HepG2 (cell line): ENCODE results near the gene PLCG2. TPM values are rescaled to one million over a fixed set of nuclear protein-coding genes. Genes with fewer than 3 reads are reported as not detected.

Experiments used
- ARHGAP35 ChIP-seq: sonication (generic); formaldehyde crosslinking; IDR thresholded peaks from 2 replicates; pipeline ENCODE4 v1.9.0; 2022; ENCODE audit warnings: mild to moderate bottlenecking, inconsistent platforms, moderate library complexity, missing genetic modification reagents, borderline replicate concordance
- ETV5 ChIP-seq: IDR thresholded peaks from 2 replicates; pipeline ENCODE4 v1.6.1; 2018; ENCODE audit warnings: missing biosample characterization, missing genetic modification reagents, inconsistent platforms, borderline replicate concordance
- FOXA3 ChIP-seq: IDR thresholded peaks from 2 replicates; pipeline ENCODE4 v1.6.1; 2016; ENCODE audit warnings: missing genetic modification reagents, missing compliant biosample characterization
- HDAC1 ChIP-seq: sonication (generic); formaldehyde crosslinking; IDR thresholded peaks from 2 replicates; pipeline ENCODE4 v1.5.1; 2020; ENCODE audit warnings: mild to moderate bottlenecking, missing genetic modification reagents
- NR2F1 ChIP-seq, 2 experiments: fragments of 450-650 bp in 1 of 2; formaldehyde crosslinking in 1 of 2; IDR thresholded peaks; 2 replicates each; pipeline versions ENCODE4 v1.5.0 to v1.6.1; 2016 to 2020; ENCODE audit warnings: mild to moderate bottlenecking in 1 of 2, missing compliant biosample characterization in 1 of 2, missing genetic modification reagents in 1 of 2, moderate library complexity in 1 of 2
- POLR2AphosphoS5 ChIP-seq: IDR thresholded peaks from 2 replicates; pipeline ENCODE4 v1.6.1; 2012; ENCODE audit warnings: low read depth, low read length
- SIN3B ChIP-seq: fragments of 150-350 bp; IDR thresholded peaks from 2 replicates; pipeline ENCODE4 v1.6.1; 2014; ENCODE audit warnings: low read length
- U2AF1 ChIP-seq: fragments of 200-400 bp; formaldehyde crosslinking; optimal IDR thresholded peaks from 2 replicates; pipeline ENCODE3; 2017; ENCODE audit warnings: mild to moderate bottlenecking, low read depth, low read length
- ZNF383 ChIP-seq: sonication (generic); formaldehyde crosslinking; IDR thresholded peaks from 2 replicates; pipeline ENCODE4 v1.4.0; 2020; ENCODE audit warnings: missing genetic modification reagents, mild to moderate bottlenecking, borderline replicate concordance
- ZNF496 ChIP-seq: sonication (generic); formaldehyde crosslinking; IDR thresholded peaks from 2 replicates; pipeline ENCODE4 v1.8.1; 2023; ENCODE audit warnings: mild to moderate bottlenecking, moderate library complexity, missing genetic modification reagents; ENCODE audit not compliant: insufficient replicate concordance
- ZNF792 ChIP-seq: IDR thresholded peaks from 2 replicates; pipeline ENCODE4 v1.6.1; 2016
- polyA plus RNA-seq, 8 experiments: library from polyadenylated mRNA; depleted of rRNA in 3 of 8; stranded (reverse) in 7 of 8; unstranded in 1 of 8; fragments of >200 nt; fragmentation: Illumina TruSeq in 4 of 8; extraction: Trizol in 4 of 8; gene quantifications; 2 replicates each; pipeline versions ENCODE4 v1.2.1 to v1.2.3, GENCODE V29; 2011 to 2016; ENCODE audit warnings: low read depth in 4 of 8, missing spikeins in 1 of 8, mixed read lengths in 1 of 8; ENCODE audit not compliant: insufficient read depth in 1 of 8
- total RNA-seq, 5 experiments: library from RNA; depleted of rRNA; stranded (reverse); fragments of >200 nt; fragmentation: Illumina TruSeq; extraction: Trizol; gene quantifications; 2 replicates each; pipeline ENCODE4 v1.2.3, GENCODE V29; 2016; ENCODE audit warnings: low read depth in 1 of 5
- TF ChIP-seq, protein P1 (sequence below): sonication (generic); formaldehyde crosslinking; IDR thresholded peaks from 2 replicates; pipeline ENCODE4 v1.4.0; 2020; ENCODE audit warnings: missing genetic modification reagents, borderline replicate concordance
- TF ChIP-seq, protein P2 (sequence below): IDR thresholded peaks from 2 replicates; pipeline ENCODE4 v1.6.1; 2012; ENCODE audit warnings: low read length, improper control_type of control experiment
- TF ChIP-seq, protein P3 (sequence below): sonication (generic); formaldehyde crosslinking; IDR thresholded peaks from 2 replicates; pipeline ENCODE4 v1.5.1; 2020; ENCODE audit warnings: mild to moderate bottlenecking, missing genetic modification reagents, moderate library complexity
- TF ChIP-seq, protein P4 (sequence below): sonication (generic); formaldehyde crosslinking; IDR thresholded peaks from 2 replicates; pipeline ENCODE4 v1.4.0; 2020; ENCODE audit warnings: missing genetic modification reagents

Gene PLCG2
- total and polyA plus RNA-seq, 2 of the 13 experiments (the other 11 are each of a cell fraction or from before 2014, with no cell fraction given): 0.13 to 0.18 TPM

DNA sequence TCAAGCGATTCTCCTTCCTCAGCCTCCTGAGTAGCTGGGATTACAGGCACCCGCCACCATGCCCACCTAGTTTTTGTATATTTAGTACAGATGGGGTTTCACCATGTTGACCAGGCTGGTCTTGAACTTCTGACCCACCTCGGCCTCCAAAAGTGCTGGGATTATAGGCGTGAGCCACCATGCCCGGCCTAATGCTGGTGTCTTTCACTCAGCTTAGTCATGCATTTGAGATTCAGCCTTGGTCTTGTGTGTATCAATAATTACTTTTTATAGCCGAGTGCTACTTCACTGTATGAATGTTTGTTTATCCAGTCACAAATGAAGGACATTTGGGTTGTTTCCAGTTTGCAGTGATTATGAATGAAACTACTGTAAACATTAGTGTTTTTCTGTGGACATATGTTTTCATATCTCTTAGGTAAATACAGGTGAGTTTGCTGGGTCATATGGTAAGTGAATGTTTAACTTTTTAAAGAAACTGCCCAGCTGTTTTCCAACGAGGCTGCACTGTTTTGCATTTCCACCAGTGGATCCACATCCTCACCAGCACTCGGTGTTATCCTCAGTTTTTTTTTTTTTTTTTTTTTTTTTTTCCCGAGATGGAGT lies 11.0 kb upstream of the PLCG2 start (continued):
- TF ChIP-seq, protein P1, sequence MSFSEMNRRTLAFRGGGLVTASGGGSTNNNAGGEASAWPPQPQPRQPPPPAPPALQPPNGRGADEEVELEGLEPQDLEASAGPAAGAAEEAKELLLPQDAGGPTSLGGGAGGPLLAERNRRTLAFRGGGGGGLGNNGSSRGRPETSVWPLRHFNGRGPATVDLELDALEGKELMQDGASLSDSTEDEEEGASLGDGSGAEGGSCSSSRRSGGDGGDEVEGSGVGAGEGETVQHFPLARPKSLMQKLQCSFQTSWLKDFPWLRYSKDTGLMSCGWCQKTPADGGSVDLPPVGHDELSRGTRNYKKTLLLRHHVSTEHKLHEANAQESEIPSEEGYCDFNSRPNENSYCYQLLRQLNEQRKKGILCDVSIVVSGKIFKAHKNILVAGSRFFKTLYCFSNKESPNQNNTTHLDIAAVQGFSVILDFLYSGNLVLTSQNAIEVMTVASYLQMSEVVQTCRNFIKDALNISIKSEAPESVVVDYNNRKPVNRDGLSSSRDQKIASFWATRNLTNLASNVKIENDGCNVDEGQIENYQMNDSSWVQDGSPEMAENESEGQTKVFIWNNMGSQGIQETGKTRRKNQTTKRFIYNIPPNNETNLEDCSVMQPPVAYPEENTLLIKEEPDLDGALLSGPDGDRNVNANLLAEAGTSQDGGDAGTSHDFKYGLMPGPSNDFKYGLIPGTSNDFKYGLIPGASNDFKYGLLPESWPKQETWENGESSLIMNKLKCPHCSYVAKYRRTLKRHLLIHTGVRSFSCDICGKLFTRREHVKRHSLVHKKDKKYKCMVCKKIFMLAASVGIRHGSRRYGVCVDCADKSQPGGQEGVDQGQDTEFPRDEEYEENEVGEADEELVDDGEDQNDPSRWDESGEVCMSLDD (CRISPR knock-in tag): no peak
- TF ChIP-seq ARHGAP35 (no peak), ZNF383 (CRISPR knock-in tag) (no peak), U2AF1 (no peak), HDAC1 (CRISPR knock-in tag) (peak; percentile 93), SIN3B (no peak), NR2F1 (CRISPR knock-in tag; IDR thresholded peaks at IDR 0.05) (peak in 1 of 2 experiments; percentile 87; a peak in 2 of 4 replicates), ETV5 (no peak), POLR2AphosphoS5 (no peak), ZNF792 (peak; percentile 63; the same call in 1 of the 2 replicates), FOXA3 (CRISPR knock-in tag) (peak; percentile 99), ZNF496 (no peak)
- TF ChIP-seq, protein P2, sequence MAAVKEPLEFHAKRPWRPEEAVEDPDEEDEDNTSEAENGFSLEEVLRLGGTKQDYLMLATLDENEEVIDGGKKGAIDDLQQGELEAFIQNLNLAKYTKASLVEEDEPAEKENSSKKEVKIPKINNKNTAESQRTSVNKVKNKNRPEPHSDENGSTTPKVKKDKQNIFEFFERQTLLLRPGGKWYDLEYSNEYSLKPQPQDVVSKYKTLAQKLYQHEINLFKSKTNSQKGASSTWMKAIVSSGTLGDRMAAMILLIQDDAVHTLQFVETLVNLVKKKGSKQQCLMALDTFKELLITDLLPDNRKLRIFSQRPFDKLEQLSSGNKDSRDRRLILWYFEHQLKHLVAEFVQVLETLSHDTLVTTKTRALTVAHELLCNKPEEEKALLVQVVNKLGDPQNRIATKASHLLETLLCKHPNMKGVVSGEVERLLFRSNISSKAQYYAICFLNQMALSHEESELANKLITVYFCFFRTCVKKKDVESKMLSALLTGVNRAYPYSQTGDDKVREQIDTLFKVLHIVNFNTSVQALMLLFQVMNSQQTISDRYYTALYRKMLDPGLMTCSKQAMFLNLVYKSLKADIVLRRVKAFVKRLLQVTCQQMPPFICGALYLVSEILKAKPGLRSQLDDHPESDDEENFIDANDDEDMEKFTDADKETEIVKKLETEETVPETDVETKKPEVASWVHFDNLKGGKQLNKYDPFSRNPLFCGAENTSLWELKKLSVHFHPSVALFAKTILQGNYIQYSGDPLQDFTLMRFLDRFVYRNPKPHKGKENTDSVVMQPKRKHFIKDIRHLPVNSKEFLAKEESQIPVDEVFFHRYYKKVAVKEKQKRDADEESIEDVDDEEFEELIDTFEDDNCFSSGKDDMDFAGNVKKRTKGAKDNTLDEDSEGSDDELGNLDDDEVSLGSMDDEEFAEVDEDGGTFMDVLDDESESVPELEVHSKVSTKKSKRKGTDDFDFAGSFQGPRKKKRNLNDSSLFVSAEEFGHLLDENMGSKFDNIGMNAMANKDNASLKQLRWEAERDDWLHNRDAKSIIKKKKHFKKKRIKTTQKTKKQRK: no peak
- TF ChIP-seq, protein P3, sequence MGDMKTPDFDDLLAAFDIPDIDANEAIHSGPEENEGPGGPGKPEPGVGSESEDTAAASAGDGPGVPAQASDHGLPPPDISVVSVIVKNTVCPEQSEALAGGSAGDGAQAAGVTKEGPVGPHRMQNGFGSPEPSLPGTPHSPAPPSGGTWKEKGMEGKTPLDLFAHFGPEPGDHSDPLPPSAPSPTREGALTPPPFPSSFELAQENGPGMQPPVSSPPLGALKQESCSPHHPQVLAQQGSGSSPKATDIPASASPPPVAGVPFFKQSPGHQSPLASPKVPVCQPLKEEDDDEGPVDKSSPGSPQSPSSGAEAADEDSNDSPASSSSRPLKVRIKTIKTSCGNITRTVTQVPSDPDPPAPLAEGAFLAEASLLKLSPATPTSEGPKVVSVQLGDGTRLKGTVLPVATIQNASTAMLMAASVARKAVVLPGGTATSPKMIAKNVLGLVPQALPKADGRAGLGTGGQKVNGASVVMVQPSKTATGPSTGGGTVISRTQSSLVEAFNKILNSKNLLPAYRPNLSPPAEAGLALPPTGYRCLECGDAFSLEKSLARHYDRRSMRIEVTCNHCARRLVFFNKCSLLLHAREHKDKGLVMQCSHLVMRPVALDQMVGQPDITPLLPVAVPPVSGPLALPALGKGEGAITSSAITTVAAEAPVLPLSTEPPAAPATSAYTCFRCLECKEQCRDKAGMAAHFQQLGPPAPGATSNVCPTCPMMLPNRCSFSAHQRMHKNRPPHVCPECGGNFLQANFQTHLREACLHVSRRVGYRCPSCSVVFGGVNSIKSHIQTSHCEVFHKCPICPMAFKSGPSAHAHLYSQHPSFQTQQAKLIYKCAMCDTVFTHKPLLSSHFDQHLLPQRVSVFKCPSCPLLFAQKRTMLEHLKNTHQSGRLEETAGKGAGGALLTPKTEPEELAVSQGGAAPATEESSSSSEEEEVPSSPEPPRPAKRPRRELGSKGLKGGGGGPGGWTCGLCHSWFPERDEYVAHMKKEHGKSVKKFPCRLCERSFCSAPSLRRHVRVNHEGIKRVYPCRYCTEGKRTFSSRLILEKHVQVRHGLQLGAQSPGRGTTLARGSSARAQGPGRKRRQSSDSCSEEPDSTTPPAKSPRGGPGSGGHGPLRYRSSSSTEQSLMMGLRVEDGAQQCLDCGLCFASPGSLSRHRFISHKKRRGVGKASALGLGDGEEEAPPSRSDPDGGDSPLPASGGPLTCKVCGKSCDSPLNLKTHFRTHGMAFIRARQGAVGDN (CRISPR knock-in tag): no peak
- TF ChIP-seq, protein P4, sequence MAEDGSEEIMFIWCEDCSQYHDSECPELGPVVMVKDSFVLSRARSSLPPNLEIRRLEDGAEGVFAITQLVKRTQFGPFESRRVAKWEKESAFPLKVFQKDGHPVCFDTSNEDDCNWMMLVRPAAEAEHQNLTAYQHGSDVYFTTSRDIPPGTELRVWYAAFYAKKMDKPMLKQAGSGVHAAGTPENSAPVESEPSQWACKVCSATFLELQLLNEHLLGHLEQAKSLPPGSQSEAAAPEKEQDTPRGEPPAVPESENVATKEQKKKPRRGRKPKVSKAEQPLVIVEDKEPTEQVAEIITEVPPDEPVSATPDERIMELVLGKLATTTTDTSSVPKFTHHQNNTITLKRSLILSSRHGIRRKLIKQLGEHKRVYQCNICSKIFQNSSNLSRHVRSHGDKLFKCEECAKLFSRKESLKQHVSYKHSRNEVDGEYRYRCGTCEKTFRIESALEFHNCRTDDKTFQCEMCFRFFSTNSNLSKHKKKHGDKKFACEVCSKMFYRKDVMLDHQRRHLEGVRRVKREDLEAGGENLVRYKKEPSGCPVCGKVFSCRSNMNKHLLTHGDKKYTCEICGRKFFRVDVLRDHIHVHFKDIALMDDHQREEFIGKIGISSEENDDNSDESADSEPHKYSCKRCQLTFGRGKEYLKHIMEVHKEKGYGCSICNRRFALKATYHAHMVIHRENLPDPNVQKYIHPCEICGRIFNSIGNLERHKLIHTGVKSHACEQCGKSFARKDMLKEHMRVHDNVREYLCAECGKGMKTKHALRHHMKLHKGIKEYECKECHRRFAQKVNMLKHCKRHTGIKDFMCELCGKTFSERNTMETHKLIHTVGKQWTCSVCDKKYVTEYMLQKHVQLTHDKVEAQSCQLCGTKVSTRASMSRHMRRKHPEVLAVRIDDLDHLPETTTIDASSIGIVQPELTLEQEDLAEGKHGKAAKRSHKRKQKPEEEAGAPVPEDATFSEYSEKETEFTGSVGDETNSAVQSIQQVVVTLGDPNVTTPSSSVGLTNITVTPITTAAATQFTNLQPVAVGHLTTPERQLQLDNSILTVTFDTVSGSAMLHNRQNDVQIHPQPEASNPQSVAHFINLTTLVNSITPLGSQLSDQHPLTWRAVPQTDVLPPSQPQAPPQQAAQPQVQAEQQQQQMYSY (CRISPR knock-in tag): no peak
